BE2C (cell line): ENCODE results near the gene ADH6.

ENCODE experiments used
- DNase-seq: peaks from one replicate; pipeline ENCODE4 v3.0.0-alpha.2; 2020
- H3K27me3 ChIP-seq: fragments of 250-450 bp; sonication (Bioruptor Pico); 2 replicates; pipeline ENCODE4 v1.5.1; 2020; ENCODE audit warnings: mild to moderate bottlenecking
- H3K36me3 ChIP-seq: fragments of 250-450 bp; sonication (Bioruptor Pico); 2 replicates; pipeline ENCODE4 v1.5.1; 2020; ENCODE audit warnings: mild to moderate bottlenecking
- H3K4me1 ChIP-seq: fragments of 250-450 bp; sonication (Bioruptor Pico); 2 replicates; pipeline ENCODE4 v1.5.1; 2020
- H3K4me3 ChIP-seq: 2 replicates; pipeline ENCODE4 v1.5.1; 2011; ENCODE audit warnings: low read depth, low read length
- H3K9me3 ChIP-seq: fragments of 250-450 bp; sonication (Bioruptor Pico); 2 replicates; pipeline ENCODE4 v1.5.1; 2020
- CTCF ChIP-seq: IDR thresholded peaks from 2 replicates; pipeline ENCODE4 v1.5.1; 2012; ENCODE audit warnings: mild to moderate bottlenecking, low read depth, low read length

The ADH6 gene

GRCh38 chr4:99221980-99222379, 2.9 kb upstream of the ADH6 start:
- no peaks in the 10 kb centered on the region for H3K9me3 ChIP-seq
- DNase-seq: no peak

GRCh38 chr4:99219479-99219878, 433 bp upstream of the ADH6 start:
- TF ChIP-seq CTCF: no peak
- DNase-seq: no peak
- Histone ChIP-seq H3K4me3 (no peak overlapping the region), H3K4me1 (no peaks in the 10 kb centered on the region), H3K9me3 (no peaks in the 10 kb centered on the region), H3K36me3 (no peaks in the 10 kb centered on the region), H3K27me3 (no peaks in the 10 kb centered on the region)

More at GRCh38 chr4:99221980-99222379, 2.9 kb upstream of the ADH6 start:
- H3K4me1 ChIP-seq: no peaks in the 10 kb centered on the region
- H3K36me3 ChIP-seq: no peaks in the 10 kb centered on the region
- no peak for TF ChIP-seq CTCF
- no peak overlapping the region for H3K4me3 ChIP-seq
- H3K27me3 ChIP-seq: no peaks in the 10 kb centered on the region

- Histone ChIP-seq H3K4me3 (no peak overlapping the region), H3K9me3 (no peaks in the 10 kb centered on the region), H3K27me3 (no peaks in the 10 kb centered on the region), H3K36me3 (no peaks in the 10 kb centered on the region), H3K4me1 (no peaks in the 10 kb centered on the region)
- no peak for DNase-seq
- no peak for TF ChIP-seq CTCF
These were observed 3.5 kb downstream of the ADH6 start for GRCh38 chr4:99215521-99215920.

GRCh38 chr4:99210789-99211188, 8.3 kb downstream of the ADH6 start:
- no peaks in the 10 kb centered on the region for H3K9me3 ChIP-seq
- H3K4me1 ChIP-seq: no peaks in the 10 kb centered on the region
- H3K4me3 ChIP-seq: no peak overlapping the region
- H3K36me3 ChIP-seq: no peaks in the 10 kb centered on the region
- no peak for TF ChIP-seq CTCF
- H3K27me3 ChIP-seq: peaks cover 7% of the 10 kb centered on the region; the same call in 1 of the 2 replicates
- no peak for DNase-seq

- no peak for TF ChIP-seq CTCF
- Histone ChIP-seq H3K36me3 (no peaks in the 10 kb centered on the region), H3K4me3 (no peak overlapping the region), H3K4me1 (no peaks in the 10 kb centered on the region), H3K27me3 (peaks cover 7% of the 10 kb centered on the region; the same call in 1 of the 2 replicates), H3K9me3 (no peaks in the 10 kb centered on the region)
- DNase-seq: no peak
These were observed 9.4 kb downstream of the ADH6 start for GRCh38 chr4:99209671-99210070.

- H3K36me3 ChIP-seq: no peaks in the 10 kb centered on the region
- H3K4me3 ChIP-seq: no peak overlapping the region
- H3K27me3 ChIP-seq: peaks cover 7% of the 10 kb centered on the region; the same call in 1 of the 2 replicates
- TF ChIP-seq CTCF: no peak
- no peaks in the 10 kb centered on the region for H3K9me3 ChIP-seq
- H3K4me1 ChIP-seq: no peaks in the 10 kb centered on the region
- DNase-seq: no peak
These were observed 10.3 kb downstream of the ADH6 start for GRCh38 chr4:99208719-99209075.
